GM21529 (cell line): Measurements from ENCODE around the gene DERA.
A peak's percentile ranks its signal among the peaks of the same experiment; 100 is the strongest.

Experiments used
- ATAC-seq: cut with Tn5 transposase; IDR thresholded peaks from one replicate; pipeline ENCODE4 v1.9.1; 2021; ENCODE audit not compliant: unreplicated experiment

DERA gene

DNA sequence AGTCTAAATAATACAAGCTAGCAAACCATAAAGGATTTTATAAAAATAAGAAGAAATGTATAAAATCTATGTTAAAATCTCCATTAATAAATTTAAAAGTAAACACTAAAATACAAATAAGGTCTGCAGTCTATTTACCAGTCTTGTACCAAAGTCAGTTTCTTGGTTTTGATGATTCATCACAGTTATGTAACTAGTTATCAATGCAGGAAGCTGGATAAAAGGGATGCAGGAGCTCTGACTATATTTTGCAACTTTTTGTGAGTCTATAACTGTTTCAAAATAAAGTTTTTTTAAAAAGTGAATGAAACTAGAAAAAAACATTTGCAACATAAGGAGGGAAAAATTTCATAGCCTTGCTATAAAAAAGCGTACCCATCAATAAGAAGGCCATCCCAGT is 151.5 kb downstream of the DERA start:
- no peak for ATAC-seq

DNA sequence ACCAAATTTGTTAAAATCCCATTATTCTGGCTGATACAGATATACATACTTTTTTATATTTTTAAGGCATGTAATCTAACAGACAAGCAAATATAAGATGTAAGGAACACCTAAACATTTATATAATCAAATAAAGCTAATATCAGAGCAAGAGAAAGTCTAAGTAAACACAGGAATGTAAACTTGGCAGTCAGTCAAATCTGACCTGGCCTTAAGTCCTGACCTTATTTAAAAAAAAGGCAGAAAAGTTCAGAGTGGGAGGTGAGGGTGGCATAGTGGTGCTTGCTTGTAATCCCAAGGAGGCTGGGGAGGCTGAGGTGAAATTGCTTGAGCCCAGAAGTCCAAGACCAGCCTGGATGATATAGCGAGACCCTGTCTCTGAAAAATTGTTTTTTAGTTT is 152.6 kb downstream of the DERA start:
- no peak for ATAC-seq

DNA sequence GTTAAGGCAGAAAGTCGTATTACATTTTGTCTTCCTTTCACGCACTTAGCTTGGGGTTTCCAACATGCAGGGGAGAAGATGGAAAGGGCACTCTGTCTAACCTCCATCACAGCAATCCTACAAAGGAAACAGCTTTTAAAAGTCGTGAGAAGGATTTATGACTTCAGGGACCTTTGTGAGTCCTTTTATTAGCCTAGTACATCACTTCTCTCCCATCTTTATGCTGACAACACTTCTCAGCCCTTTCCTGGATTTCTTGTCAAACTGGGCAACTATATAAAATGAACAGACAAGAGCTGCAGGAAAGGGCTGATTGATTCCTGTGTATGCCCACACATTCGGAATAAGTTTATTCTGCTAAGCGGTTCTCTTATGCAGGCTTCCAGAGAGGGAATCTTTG is 159.0 kb downstream of the DERA start:
- no peak for ATAC-seq

DNA sequence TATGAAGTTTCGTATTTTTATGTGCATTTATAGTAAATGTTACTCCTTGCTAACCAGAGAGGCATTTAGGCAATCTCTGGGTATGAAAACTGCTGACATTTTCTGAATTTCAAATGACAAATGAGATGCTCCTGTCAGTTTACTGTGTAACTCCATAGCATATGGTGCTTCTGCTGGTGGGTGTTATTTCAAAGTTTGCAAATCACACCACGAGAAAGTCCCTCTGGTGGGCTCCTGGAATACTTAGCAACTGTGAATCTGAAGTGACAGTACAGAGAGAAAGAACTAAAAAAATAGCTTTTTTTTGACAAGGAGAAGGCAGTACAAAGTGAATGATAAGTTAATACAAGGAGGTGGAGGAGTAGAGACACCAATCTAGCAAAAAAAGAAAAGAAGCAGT is 161.5 kb downstream of the DERA start:
- ATAC-seq: no peak

DNA sequence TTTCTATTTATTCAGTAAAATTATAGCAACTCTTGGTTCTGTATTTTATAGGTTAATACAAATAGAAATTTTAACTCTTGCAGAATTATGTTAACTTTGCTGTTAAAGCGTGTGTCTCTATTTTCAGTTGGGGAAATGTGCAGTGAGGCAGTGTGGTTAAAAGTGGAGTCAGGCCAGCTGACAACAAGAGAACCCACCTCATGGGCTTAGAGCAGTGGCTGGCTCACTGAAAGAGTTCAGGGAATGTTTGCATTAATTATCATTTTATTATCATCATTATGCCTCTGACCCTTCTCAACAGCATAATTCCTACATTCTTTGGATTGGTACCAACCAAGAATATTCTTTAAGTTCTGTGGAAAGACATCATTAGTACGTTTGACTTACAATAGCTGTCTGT is 163.8 kb downstream of the DERA start:
- ATAC-seq: no peak

DNA sequence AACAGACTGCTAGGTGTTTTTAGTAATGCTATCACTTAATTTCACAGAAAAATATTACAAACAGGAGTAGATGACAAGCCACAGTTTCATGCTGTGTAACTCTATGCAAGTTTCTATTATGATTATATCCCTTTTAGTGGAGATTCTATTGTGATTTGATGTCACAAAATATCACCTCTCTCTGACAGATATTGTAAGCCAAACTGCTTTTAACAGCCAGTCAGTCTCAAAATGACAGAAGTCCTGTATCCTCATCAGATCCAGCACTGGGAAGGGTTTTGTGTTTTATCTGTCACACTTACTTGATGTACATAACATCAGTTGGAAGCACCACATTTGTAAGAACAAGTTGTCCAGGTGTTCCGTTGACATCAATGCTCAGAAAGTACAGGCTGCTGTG is 164.8 kb downstream of the DERA start:
- no peak for ATAC-seq

DNA sequence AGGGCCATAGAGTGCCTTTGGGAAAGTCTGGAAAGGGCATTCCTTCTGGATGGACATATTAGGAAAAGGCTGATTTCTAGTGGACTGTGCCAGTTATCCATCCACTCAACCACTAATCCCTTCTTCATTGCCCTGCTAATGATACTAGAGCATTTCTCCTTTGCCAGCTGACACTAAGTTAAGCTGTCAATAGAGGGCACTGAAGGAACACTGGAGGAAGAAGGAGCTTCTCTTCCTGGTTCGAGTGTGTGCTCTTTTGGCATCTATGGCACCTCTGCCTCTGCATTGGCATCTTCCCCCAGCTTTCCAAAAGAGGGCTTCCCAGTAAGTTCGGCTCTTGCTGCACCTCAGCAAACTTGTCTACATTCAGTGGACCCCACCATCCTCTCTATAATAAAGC is 165.4 kb downstream of the DERA start:
- ATAC-seq: peak; percentile 80

DNA sequence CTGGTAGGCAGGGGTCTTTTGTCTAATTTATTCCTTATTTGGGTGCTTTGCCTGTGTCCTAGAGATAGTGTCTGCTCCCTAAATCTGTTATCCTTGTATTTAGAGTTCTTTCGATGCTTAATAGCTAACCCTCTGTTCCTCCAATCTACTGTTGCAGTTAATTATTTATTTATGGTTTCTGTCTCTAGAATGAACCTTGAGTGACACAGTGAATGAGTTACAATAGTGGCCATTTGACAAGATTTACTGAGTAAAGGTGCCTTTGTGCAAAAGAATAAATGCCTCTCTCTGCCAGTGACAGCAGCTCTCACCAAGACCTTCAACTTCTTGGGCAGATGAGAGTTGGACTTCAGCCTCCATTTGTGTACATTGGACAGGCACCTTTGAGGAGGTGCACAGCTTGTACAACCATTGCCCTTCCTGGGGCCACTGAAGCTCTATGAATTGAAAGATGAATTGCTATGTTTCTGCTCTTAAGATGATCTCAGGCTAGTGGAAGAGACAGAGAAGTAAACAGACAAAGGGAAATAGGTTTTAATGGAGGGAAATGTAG is 165.9 kb downstream of the DERA start:
- peak; percentile 19 for ATAC-seq

DNA sequence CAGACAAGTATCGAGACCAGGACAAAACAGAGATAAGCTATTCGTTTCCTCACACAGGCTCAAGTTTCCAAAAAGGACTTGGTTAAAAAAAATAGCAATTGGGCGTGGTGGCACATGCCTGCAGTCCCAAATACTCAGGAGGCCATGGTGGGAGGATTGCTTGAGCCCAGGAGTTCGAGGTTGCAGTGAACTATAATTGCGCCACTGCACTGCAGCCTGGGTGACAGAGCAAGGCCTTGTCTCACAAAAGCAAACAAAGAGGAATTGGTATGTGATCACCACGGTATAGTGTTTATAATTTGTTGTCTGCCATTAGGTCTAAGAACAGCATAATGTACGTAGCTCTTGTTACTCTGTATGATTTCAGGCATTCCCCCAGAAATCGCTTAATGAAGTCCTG is 175.3 kb downstream of the DERA start:
- no peak for ATAC-seq

DNA sequence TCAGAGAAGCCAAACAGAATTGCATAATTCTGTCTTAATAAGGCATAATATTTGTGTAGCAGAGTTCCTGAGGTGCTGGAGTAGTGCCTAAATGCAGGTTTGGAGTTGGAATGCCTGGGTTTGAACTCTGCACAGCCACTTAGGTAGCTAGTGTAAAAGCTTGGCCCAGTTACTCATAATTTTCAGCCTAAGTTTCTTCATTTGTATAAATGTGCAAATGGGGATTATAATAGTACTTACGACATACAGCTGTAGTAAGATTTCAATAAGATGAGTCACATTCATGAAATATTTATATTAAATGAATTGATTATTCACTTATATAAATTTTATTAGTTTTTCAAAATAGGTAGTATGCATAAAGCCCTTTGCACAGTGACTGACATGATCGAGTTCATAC is 175.8 kb downstream of the DERA start:
- no peak for ATAC-seq
